H4 (cell line): ENCODE data around the gene ADAM12. TPM values are rescaled to one million over a fixed set of nuclear protein-coding genes. Genes with fewer than 3 reads are reported as not detected.

ENCODE experiments used
- DNase-seq: peaks from one replicate; pipeline ENCODE4 v3.0.0-alpha.2; 2015; ENCODE audit warnings: low spot score
- total RNA-seq: library from RNA; depleted of rRNA; stranded (reverse); fragments of >200 nt; shearing (Covaris generic); gene quantifications from 2 replicates; pipeline ENCODE4 v1.2.3, GENCODE V29; 2014

The ADAM12 gene
- total RNA-seq, 1 experiment from 2014 or later = 2.0 TPM

- DNase-seq = no peak
Observed at GRCh38 chr10:126084369-126084768, 303.9 kb downstream of the ADAM12 start.

GRCh38 chr10:126083009-126083408 is 305.3 kb downstream of the ADAM12 start:
- DNase-seq = no peak

GRCh38 chr10:126081841-126082466 is 306.3 kb downstream of the ADAM12 start:
- no peak for DNase-seq

GRCh38 chr10:126080879-126081411 is 307.3 kb downstream of the ADAM12 start:
- no peak for DNase-seq

GRCh38 chr10:126080291-126080825 is 307.9 kb downstream of the ADAM12 start:
- no peak for DNase-seq

- DNase-seq = no peak
Observed at GRCh38 chr10:126075009-126075408, 313.3 kb downstream of the ADAM12 start.

- no peak for DNase-seq
Observed at GRCh38 chr10:126074291-126074690, 314.0 kb downstream of the ADAM12 start.

- no peak for DNase-seq
Observed at GRCh38 chr10:126073606-126074005, 314.7 kb downstream of the ADAM12 start.

GRCh38 chr10:126072622-126073021 is 315.7 kb downstream of the ADAM12 start:
- DNase-seq = no peak

- DNase-seq = no peak
Observed at GRCh38 chr10:126070476-126071215, 317.6 kb downstream of the ADAM12 start.

GRCh38 chr10:126068322-126068721 is 320.0 kb downstream of the ADAM12 start:
- DNase-seq = no peak

- DNase-seq = no peak
Observed at GRCh38 chr10:126066456-126066855, 321.8 kb downstream of the ADAM12 start.

- no peak for DNase-seq
Observed at GRCh38 chr10:126065751-126066377, 322.4 kb downstream of the ADAM12 start.

- no peak for DNase-seq
Observed at GRCh38 chr10:126064512-126064911, 323.8 kb downstream of the ADAM12 start.

- DNase-seq = peak; percentile 86
Observed at GRCh38 chr10:126063353-126063791, 324.9 kb downstream of the ADAM12 start.

- DNase-seq = peak; percentile 99
Observed at GRCh38 chr10:126062131-126063032, 325.9 kb downstream of the ADAM12 start.

- DNase-seq = no peak
Observed at GRCh38 chr10:126061526-126061925, 326.8 kb downstream of the ADAM12 start.

GRCh38 chr10:126060261-126060931 is 327.9 kb downstream of the ADAM12 start:
- peak; percentile 65 for DNase-seq

- DNase-seq = peak; percentile 92
Observed at GRCh38 chr10:126059076-126059826, 329.0 kb downstream of the ADAM12 start.

- no peak for DNase-seq
Observed at GRCh38 chr10:126058507-126058906, 329.8 kb downstream of the ADAM12 start.
